Stimulated activated CD8-positive, alpha-beta memory T cell treated with anti-CD3 and anti-CD28 coated beads, Interleukin-7, amount 100 ng/mL, for 4 hours (primary cell): ENCODE data around the gene DUT.

Experiments used
- DNase-seq, 2 donors: peaks; one replicate each; pipeline ENCODE4 v3.0.0-alpha.2; 2020; ENCODE audit warnings: low read depth in 2 of 2

Gene DUT

DNA sequence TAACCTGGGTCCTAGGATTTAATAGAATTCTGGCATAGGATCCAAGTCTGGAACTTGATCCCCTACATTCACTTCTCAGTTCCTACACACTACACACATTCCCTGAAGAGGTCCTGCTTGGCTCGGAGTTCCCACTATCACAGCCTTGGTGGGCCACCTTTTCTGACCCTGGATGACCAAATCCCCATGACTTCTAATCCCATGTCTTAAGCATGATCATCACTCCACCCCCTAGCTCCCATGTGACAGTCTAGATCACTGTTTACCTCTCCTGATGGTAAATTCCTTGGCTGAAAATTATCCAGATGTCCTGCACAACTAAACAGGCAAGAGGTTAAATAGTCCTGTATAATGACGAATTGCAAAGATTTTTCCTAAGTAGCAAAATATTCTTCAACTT lies 40.3 kb downstream of the DUT start:
- DNase-seq = no peak

DNA sequence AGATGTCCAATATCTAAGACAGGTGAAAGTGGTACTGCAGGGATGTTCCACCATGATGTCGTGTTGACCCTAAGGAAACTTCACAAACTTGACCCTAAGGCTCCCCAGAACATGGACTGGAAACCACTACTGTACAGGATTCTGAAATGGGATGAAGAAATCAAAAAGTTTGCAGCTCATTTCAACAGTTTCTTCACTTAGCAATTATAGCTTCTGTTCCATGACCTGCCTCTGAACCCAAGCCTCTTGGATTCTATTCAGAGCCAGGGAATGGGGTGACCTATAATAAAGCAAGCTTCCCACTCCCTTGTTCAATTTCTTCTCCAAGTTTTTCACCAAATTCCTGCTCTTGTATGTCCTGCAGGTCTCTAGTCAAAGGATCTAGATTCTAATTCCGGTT lies 40.7 kb downstream of the DUT start:
- no peak for DNase-seq

DNA sequence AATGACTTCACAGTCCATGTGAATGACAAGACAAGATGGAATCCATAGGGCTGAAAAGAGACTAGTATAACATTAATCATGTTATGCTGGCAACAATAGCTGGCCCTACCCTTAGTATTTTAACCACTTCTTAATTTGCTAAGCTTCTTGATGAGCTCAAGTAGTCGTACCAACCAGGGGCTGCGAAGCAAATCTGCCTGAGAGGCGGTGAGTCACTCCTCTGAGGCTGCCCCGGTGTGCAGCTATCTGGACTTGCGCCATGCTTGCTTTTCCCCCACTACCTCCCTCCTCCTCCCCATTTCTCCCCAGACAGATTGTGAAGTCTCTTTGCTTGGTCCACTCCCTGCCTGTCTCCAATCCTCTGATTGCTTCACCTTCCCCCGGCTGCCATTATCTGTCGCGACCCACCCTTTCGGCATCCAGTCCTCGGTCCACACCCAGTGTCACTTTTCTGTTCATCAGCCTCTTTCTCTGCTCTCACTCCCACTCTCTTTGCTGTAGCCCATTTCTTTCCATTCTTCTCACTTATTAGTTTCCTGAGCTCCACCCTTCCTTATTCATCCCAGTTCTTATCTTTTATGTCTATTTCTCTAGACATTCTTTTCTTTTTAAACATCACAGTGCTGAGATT lies 42.7 kb downstream of the DUT start:
- no peak for DNase-seq

DNA sequence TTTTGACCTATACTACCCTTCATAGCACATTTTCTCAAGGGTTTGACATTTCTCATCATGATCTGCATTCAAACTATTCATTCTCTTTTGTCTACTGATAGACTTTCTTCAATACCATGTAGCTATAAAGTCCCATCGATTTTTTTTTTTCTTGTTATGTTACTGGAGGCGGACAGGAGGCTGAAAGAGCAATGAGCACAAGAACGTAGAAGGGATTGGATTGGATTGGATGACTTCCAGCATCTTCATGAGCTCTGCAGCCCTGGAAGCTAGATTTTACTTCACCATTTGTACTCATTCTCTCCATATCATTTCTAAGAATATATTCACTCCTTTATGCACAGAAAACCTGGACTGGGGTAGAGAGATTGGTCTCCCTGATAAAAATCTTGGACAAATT lies 43.2 kb downstream of the DUT start:
- no peak for DNase-seq

DNA sequence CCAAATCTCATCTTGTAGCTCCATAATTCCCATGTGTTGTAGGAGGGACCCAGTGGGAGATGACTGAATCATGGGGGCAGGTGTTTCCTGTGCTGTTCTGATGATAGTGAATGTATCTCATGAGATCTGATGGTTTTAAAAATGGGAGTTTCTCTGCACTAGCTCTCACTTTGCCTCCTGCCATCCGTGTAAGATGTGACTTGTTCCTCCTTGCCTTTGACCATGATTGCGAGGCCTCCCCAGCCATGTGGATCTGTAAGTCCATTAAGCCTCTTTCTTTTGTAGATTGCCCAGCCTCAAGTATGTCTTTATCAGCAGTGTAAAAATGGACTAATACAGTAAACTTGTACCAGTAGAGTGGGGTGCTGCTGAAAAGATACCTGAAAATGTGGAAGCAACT lies 44.5 kb downstream of the DUT start:
- no peak for DNase-seq

DNA sequence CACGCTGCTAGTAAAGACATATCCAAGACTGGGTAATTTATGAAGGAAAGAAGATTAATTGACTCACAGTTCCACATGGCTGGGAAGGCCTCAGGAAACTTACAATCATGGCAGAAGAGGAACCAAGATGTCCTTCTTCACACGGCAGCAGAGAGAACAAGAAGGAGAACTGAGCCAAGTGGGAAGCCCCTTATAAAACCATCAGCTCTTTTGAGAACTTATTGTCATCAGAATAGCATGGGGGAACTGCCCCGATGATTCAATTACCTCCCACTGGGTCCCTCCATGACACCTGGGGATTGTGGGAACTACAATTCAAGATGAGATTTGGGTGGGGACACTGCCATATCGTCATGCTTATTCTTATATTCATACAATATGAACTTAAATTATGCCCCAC lies 49.0 kb downstream of the DUT start:
- no peak for DNase-seq

DNA sequence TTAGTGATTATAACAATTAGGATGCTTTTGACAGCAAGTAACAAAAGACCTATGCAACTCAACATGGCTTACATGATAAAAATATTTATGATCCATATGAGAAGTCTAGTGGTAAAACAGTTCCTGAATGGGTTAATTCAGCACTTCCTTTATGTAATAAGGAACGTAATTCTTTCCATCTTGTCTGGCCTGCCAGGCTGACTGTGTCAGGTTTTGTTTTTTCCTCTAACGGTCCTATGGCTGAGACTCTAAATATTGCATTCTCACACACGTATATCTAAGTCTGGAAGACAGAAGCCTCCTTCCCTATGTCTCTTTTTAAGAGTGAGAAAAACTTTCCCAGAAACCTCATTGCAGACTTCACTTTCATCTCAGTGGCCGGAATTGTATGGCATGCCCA lies 50.6 kb downstream of the DUT start:
- no peak for DNase-seq

DNA sequence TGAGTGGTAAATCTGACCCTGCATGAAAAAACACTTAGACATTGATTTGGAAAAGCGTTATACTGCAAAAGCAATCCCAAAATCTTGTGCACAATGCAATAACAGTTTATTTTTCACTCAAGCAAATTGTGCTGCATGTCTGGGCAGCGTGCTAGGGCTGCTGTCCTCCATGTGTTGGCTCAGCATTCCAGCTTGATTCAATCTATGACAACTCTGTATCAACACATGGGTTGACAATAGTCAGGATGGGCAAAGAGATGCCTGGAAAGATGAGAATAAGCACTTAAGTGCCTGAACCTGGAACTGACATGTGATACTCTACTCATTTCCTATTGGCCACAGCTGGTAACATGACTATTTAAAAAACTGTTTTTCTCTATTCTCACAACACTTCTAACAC lies 51.8 kb downstream of the DUT start:
- DNase-seq = no peak

DNA sequence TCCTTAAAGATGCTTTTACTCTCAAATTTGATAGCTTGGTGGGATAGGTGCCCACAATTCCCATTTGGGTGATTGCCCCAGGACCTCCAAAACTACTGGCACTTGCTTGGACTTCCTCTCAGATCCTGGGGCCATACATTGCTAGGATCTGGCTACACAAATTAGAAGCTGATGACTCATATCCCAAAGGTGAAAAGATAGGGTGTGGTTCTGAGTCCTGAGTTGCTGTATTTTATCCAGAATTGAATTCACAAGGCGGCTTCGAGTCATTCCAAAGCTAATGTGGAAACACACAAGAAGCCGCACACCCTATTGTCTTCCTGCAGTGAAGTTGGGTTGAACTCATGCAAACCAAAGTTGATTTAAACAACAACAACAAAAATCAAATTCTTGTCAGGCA lies 53.4 kb downstream of the DUT start:
- DNase-seq = no peak

DNA sequence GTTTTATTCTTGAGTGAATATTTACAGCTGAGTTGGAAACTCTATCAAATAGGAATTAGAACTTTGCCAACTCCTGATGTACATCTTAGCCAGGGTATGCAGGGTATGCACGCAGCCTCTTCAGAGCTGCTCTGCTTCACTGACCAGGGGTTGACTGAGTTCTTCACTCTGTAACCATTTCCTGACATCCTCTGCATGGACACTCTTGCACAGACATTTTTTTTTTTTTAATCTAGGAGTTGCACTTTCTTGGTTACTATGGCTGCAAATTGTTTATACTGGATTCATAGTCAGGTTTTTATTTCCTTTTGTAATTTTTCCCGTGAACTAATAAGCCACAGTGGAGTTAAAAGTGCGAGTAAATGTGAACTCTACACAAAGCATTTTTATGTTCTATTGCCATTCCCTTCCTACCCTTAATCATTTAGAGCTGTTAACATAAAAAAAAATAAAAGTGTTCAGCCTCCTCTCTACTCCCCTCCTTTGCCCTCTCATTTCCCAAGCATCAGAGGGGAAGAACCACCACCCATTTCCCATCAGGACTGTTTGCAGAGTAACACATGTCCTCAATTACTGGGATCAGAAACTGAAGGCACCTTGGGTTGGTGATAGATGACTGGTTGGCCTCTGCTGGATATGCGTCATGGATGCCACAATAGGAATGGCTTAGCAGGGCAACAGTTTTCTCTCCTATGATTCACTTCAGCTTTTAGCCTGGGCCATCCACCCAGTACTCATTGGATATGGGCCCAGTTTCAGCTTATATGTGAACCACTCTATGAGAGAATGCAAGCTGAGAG lies 54.0 kb downstream of the DUT start:
- no peak for DNase-seq

DNA sequence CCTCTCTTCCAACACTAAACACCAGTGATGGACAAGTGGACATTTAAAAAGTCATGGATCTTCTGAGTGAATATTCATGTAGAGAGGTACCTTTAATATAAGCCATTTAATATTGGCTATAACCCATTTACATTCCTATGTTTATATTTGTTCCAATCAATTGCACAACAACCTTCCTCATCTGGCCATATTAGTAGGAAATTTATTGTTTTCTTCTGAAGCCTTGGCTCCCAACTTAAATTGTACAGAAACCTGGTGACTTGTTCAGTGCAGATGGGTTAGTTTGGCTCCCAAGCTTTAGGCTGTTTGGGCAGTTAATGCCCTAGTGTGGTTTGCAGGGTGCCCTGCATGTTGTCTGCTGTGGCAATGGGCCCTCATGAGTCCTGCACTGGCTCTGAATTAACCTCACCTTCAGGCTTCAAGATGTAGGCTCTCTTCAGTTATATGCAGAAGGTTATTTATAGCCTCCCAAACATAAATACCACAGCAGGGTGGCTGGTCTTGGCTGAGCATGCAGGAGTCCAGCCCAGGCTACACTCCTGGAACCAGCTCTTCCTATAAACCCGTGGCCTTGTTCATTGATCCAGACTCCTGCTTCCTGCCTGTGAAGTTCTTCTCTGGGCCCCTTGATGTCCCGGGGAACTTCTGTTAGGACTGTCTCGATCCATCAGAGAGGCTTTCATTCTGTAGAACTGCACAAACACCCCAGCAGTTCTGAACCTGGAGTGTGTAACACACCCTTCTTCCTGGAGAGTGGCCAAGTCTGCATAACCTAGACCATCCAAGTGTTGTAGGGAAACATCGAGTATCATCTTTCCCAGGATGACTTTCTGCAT lies 57.0 kb downstream of the DUT start:
- DNase-seq = no peak

DNA sequence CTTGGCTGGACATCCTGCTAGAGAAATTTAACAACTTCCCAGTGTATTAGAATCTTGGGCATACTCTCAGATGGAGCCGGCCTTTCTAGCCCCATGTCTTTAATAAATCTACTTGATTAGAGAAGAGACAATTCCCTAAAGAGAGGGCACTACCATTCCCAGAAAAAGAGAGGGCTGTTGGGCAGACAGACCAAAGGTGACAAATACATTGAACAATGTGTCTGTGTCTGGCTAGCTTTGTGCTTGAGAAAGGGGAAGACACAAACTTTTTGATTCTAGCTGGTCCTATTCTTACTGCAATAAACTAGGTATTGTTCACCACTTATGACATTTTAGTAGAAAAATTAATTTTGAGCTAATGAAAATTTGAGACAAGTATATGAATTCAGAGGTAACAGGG lies 57.7 kb downstream of the DUT start:
- DNase-seq = no peak

DNA sequence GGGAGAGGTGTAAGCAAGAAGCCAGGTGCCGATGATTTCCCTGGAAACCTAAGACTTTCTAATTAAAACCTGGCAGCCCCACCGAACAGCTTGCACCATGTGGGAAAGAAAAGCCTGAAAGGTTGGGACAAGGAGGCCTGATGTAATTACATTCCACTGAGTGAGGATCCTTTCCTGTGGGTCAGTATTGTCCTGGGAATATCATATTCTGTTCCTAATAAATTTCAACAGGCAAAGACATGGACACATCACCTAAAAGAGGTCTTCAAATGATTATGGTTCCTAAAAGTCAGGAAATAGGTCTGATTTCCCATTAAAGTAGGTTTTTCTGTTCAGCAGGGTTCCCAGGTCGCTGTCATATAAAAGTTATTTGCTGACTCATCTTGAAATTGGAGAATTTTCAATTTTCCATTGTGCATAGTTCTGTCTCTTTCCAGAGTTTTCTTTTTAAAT lies 58.5 kb downstream of the DUT start:
- DNase-seq = no peak

DNA sequence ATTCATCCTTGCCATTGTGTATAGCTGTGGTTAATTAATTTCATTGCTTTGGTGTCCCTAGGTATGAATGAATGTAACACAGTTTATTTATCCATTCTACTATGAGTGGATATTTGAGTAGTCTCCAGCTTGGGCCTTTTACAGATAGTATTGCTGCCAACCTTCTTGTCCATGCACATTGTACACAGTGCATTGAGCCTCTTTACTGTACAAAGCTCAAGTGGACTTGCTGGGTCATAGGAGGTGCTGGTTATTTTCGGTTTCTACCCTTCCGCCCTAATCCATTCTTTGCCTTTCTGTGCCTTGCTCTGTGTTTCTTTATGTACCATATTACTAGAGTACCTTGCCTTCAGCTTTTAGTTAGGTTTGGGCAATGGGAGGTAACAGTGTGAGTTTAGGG lies 60.7 kb downstream of the DUT start:
- DNase-seq = no peak

DNA sequence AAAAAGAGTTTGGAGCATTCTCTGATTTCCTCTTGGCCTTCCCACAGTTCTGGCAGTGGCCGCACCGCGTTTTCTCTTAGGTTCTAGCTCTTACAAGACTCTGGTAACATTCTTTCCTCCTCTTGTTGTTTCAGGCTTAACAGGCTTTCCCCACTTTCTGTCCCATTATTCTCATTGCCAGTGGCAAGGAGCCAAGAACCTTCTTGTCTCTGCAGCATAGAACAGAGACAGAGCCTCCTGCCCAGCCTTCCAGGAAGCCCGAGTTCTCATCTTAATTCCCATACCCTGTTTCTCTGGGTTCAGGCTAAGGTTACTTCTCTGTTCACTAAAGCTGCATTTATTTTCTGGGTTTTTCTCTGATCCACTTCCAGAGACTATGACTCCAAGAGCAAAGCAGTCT lies 61.1 kb downstream of the DUT start:
- DNase-seq = no peak
